Neural crest cell (in vitro differentiated cells): Measurements from ENCODE around the gene COL4A3. TPM values are rescaled to one million over a fixed set of nuclear protein-coding genes. Genes with fewer than 3 reads are reported as not detected.

ENCODE experiments used
- DNase-seq: peaks from one replicate; pipeline ENCODE4 v3.0.0; 2021; ENCODE audit warnings: low read depth, mixed read lengths, low spot score
- H3K27ac Mint-ChIP-seq: one replicate; pipeline ENCODE4 v1.8.0; 2021; ENCODE audit warnings: mild to moderate bottlenecking, mixed read lengths; ENCODE audit not compliant: unreplicated experiment
- H3K27me3 Mint-ChIP-seq: 2 replicates; pipeline ENCODE4 v1.8.0; 2021; ENCODE audit warnings: low read depth, mild to moderate bottlenecking, mixed read lengths
- H3K36me3 Mint-ChIP-seq: 2 replicates; pipeline ENCODE4 v1.8.0; 2021; ENCODE audit warnings: low read depth, mild to moderate bottlenecking, mixed read lengths
- H3K4me1 Mint-ChIP-seq: 2 replicates; pipeline ENCODE4 v1.8.0; 2021; ENCODE audit warnings: mixed read lengths
- H3K4me3 Mint-ChIP-seq: one replicate; pipeline ENCODE4 v1.8.0; 2021; ENCODE audit warnings: mild to moderate bottlenecking, mixed read lengths
- H3K9me3 Mint-ChIP-seq: 2 replicates; pipeline ENCODE4 v1.8.0; 2021; ENCODE audit warnings: mixed read lengths
- total RNA-seq: library from RNA; stranded (reverse); gene quantifications from 2 replicates; pipeline ENCODE4 v1.2.1, GENCODE V29; 2021
- TF ChIP-seq, protein P1 (sequence below): fragments of 200-600 bp; sonication (generic); conservative IDR thresholded peaks from 2 replicates; pipeline ENCODE4 v1.5.0; 2021; ENCODE audit warnings: antibody characterized with exemption, mild to moderate bottlenecking

Gene COL4A3
- total RNA-seq, 1 donor from 2014 or later: not detected

DNA sequence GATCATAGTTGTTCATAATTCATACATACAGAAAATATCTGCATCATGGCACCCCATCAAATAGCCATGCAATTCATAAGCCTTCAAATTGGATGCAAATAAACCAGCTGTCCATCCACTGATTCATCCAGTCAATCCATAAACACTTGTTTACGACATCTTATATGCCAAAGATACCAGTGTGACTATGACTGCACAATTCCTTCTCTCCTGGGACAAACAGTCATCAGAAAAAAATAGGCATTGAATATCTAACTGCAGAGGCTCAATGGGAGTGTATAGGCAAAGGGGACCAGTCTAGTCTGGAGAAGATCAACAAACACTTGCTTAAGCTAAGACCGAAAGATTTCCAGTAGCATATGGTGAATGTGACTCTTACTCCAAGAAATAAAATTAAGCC lies 70.0 kb downstream of the COL4A3 start:
- Mint-ChIP-seq H3K27me3 (peaks cover 4% of the 10 kb centered on the region), H3K9me3 (peaks cover 6% of the 10 kb centered on the region), H3K36me3 (no peaks in the 10 kb centered on the region), H3K27ac (no peak overlapping the region), H3K4me3 (no peak overlapping the region), H3K4me1 (no peaks in the 10 kb centered on the region)
- TF ChIP-seq, protein P1, sequence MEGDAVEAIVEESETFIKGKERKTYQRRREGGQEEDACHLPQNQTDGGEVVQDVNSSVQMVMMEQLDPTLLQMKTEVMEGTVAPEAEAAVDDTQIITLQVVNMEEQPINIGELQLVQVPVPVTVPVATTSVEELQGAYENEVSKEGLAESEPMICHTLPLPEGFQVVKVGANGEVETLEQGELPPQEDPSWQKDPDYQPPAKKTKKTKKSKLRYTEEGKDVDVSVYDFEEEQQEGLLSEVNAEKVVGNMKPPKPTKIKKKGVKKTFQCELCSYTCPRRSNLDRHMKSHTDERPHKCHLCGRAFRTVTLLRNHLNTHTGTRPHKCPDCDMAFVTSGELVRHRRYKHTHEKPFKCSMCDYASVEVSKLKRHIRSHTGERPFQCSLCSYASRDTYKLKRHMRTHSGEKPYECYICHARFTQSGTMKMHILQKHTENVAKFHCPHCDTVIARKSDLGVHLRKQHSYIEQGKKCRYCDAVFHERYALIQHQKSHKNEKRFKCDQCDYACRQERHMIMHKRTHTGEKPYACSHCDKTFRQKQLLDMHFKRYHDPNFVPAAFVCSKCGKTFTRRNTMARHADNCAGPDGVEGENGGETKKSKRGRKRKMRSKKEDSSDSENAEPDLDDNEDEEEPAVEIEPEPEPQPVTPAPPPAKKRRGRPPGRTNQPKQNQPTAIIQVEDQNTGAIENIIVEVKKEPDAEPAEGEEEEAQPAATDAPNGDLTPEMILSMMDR: no peak
- no peak for DNase-seq

DNA sequence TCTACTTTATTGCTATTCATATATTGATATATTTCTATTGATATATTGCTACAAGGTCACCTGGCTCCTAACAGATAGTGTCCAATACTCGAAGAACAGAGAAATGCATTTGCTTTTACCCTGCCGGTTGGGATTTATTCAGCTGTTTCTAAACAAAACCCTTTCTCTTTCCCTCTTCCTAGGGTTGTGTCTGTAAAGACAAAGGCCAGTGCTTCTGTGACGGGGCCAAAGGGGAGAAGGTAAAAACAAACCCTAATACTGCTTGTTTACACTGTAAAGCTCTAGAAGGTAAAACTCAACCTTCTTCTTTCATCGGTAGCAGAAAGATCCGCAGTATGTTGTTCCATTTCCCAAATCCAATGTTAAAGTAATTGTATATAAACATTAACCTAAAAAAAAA lies 73.4 kb downstream of the COL4A3 start:
- no peak overlapping the region for H3K4me3 Mint-ChIP-seq

DNA sequence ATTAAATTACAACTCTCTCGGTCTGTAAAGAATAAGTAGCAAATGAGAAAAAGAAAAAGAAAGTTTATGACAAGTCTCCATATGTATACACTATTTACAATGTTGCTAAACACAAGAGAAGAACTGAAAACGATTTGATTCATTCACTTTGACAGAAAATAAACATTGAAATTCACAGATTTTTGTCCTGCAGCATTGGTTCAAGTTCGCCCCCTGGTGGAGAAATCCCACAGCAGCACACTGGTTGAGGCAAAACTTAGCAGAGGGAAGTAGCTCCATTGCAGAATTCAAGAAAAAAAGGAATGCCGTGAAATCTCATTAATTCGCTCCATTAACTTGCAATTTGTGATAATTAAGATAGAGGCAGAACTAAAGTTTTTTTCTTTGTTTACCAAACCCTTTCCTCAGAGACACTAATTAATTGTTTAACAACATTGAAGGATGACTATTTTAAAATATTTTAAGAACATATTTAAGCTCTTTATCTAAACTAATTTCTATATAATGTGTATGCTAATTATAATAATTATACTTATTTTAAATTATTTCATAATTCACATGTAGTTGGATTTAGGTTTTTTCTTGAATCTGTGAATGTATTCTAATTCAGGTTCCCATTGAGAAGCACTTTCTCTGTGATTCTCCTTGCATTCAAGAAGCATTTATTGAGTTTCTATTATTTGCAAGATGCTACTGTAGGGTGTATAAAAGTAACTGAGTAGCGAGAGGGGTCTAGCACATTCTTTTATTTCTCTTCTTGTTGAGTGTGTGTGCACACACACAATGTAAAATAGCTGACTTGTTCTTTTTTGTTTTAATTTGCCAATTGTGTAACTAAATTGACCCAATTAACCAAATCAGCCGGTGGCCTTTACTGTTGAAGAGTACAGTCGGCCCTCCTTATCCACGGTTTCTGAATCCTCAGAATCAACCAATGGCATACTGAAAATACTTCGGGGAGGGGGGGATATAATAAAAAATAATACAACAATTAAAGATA lies 74.1 kb downstream of the COL4A3 start:
- no peak overlapping the region for H3K27ac Mint-ChIP-seq
- TF ChIP-seq, protein P1: peak; percentile 98
- H3K36me3 Mint-ChIP-seq: no peaks in the 10 kb centered on the region
- H3K27me3 Mint-ChIP-seq: peaks cover 8% of the 10 kb centered on the region
- H3K9me3 Mint-ChIP-seq: no peaks in the 10 kb centered on the region
- H3K4me1 Mint-ChIP-seq: no peaks in the 10 kb centered on the region
- peak; percentile 81 for DNase-seq
- H3K4me3 Mint-ChIP-seq: no peak overlapping the region

More for the DNA sequence above, 73.4 kb downstream of the COL4A3 start:
- no peak for DNase-seq
- TF ChIP-seq, protein P1: no peak
- no peaks in the 10 kb centered on the region for H3K36me3 Mint-ChIP-seq
- H3K27me3 Mint-ChIP-seq: peaks cover 8% of the 10 kb centered on the region
- H3K9me3 Mint-ChIP-seq: no peaks in the 10 kb centered on the region
- H3K27ac Mint-ChIP-seq: no peak overlapping the region
- no peaks in the 10 kb centered on the region for H3K4me1 Mint-ChIP-seq

DNA sequence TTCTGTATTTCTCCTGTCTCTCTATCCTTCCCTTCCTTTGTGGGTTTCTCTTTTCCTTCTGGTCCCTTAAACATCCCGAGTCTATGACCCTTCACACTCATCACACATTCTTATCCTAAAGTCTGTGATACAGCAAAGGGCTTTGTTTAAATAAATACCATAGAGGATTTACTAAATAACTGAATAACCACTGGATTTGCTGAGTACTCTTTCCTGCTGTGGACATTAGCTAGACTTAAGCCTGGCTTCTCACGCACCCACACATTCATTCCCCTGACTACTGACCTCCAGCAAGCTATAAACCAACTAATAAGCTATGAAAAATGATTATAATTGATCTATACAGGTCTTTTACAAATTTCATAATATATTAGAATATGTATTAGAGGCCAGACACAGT lies 76.6 kb downstream of the COL4A3 start:
- no peak for DNase-seq
- Mint-ChIP-seq H3K9me3 (no peaks in the 10 kb centered on the region), H3K27me3 (peaks cover 4% of the 10 kb centered on the region), H3K27ac (no peak overlapping the region), H3K36me3 (no peaks in the 10 kb centered on the region), H3K4me3 (no peak overlapping the region), H3K4me1 (no peaks in the 10 kb centered on the region)
- TF ChIP-seq, protein P1: no peak

DNA sequence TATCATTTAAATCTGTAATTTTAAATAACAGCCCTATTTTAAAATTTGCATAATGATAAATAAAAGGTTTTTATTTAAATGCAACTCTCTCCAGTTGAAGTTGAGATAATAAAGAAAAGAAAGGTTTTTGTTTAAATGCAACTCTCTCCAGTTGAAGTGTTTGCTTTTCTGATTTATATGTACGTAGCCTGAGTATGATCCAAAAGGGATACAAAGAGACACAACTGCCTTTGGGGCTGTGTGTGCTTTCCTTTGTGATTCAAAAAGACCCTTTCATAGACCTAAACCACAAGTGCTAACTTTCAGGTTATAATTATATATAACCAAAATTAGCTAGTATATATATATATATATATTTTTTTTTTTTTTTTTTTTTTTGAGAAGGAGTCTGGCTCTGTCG lies 84.5 kb downstream of the COL4A3 start:
- no peaks in the 10 kb centered on the region for H3K36me3 Mint-ChIP-seq
- H3K4me1 Mint-ChIP-seq: no peaks in the 10 kb centered on the region
- no peak overlapping the region for H3K27ac Mint-ChIP-seq
- H3K4me3 Mint-ChIP-seq: no peak overlapping the region
- no peak for DNase-seq
- no peaks in the 10 kb centered on the region for H3K27me3 Mint-ChIP-seq
- TF ChIP-seq, protein P1: no peak
- H3K9me3 Mint-ChIP-seq: no peaks in the 10 kb centered on the region
